GM19324 (cell line): Measurements from ENCODE around the gene PATE1.

ENCODE experiments used
- ATAC-seq: cut with Tn5 transposase; IDR thresholded peaks from one replicate; pipeline ENCODE4 v1.9.1; 2021; ENCODE audit warnings: mild to moderate bottlenecking, moderate library complexity; ENCODE audit not compliant: unreplicated experiment, low FRiP score

Gene PATE1

DNA sequence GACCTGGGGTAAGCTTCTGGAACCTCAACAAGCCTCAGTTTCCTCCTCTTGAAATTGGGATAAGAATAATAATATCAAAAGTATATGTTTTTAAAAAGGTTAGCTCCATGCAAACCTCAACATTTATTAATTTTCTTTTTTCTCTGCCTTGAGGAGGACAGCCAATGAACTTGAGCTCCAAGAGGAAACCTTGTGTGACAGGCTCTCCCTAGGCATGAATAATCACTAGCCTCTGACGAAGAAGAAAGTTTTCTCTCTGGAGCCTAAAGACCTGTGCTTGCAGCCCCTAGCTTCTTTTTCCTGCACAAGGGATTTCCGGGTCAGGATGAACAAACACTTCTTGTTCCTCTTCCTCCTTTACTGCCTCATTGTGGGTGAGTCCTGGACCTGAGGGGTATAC, 41.7 kb downstream of the PATE1 start, which contains the start of gene PATE3:
Gene PATE3, plus strand, starts transcription at position 301 of the 400 bp plus-strand sequence. Its CDS starts 25 bp downstream, at position 326.
- ATAC-seq = no peak

DNA sequence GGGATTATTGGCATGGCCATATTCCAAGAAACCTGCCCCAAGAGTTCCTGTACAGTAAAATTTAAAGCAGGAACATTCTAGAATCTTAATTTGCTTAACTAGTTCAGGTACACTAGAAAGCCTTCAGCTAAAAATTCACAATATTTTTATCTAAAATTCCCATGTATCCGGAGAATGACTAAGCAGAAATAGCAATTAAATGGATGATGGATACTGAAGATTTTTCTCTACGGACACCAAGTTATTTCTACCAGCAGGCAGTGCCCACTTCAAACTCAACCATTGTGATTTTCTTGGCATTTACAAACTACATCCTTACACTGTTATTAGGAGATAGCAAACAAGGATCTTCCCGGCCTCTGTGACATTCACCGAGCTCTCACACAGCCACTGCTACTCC, 44.7 kb downstream of the PATE1 start:
- no peak for ATAC-seq

GRCh38 chr11:125797641-125798040, 51.6 kb downstream of the PATE1 start:
- no peak for ATAC-seq
